ENCODE results near the gene TAGAP.

The TAGAP gene

GRCh38 chr6:159062564-159062945 is 17.8 kb upstream of the TAGAP start:
- no peaks in the 10 kb centered on the region for H3K4me1 Mint-ChIP-seq
- H3K9me3 Mint-ChIP-seq: no peaks in the 10 kb centered on the region
- H3K4me3 Mint-ChIP-seq: no peak overlapping the region
- H3K36me3 Mint-ChIP-seq (ENCODE audit: low read depth): no peaks in the 10 kb centered on the region
- H3K27me3 Mint-ChIP-seq (ENCODE audit: low read depth, poor library complexity): peaks cover 32% of the 10 kb centered on the region
- DNase-seq: no peak
- no peak overlapping the region for H3K27ac Mint-ChIP-seq
- no peak for TF ChIP-seq CTCF (IDR thresholded peaks at IDR 0.05)

GRCh38 chr6:159061805-159062563 is 17.2 kb upstream of the TAGAP start:
- Mint-ChIP-seq H3K4me1 (no peaks in the 10 kb centered on the region), H3K36me3 (ENCODE audit: low read depth) (no peaks in the 10 kb centered on the region), H3K9me3 (no peaks in the 10 kb centered on the region), H3K4me3 (no peak overlapping the region), H3K27ac (no peak overlapping the region), H3K27me3 (ENCODE audit: low read depth, poor library complexity) (peaks cover 32% of the 10 kb centered on the region)
- TF ChIP-seq CTCF (IDR thresholded peaks at IDR 0.05): no peak
- no peak for DNase-seq

DNA sequence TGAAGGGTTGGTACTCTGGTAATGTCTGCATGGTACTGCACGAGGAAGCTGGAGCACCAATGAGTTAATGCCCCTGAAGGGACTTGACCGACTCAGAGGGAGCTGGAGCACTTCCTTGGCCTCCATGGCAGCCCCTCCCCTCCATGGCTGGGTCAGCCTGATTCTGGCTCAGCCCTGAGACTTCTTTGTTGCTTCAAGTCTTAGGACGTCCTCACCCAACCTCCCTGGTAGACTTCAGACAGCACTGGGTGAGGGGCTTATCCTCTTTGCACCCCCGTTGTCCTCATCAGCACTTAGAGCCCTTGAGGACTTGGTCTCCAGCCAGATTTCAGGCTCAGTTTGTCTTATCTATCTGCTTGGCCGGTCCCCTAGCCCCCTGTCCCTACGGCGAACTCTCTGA is 16.4 kb upstream of the TAGAP start:
- Mint-ChIP-seq H3K27me3 (ENCODE audit: low read depth, poor library complexity) (peaks cover 30% of the 10 kb centered on the region), H3K4me1 (no peaks in the 10 kb centered on the region), H3K36me3 (ENCODE audit: low read depth) (no peaks in the 10 kb centered on the region), H3K4me3 (no peak overlapping the region), H3K27ac (no peak overlapping the region), H3K9me3 (no peaks in the 10 kb centered on the region)
- DNase-seq: no peak
- TF ChIP-seq CTCF (IDR thresholded peaks at IDR 0.05): no peak

- DNase-seq: no peak
- peaks cover 28% of the 10 kb centered on the region for H3K27me3 Mint-ChIP-seq (ENCODE audit: low read depth, poor library complexity)
- H3K9me3 Mint-ChIP-seq: no peaks in the 10 kb centered on the region
- TF ChIP-seq CTCF (IDR thresholded peaks at IDR 0.05): no peak
- H3K4me3 Mint-ChIP-seq: no peak overlapping the region
- no peaks in the 10 kb centered on the region for H3K4me1 Mint-ChIP-seq
- no peak overlapping the region for H3K27ac Mint-ChIP-seq
- no peaks in the 10 kb centered on the region for H3K36me3 Mint-ChIP-seq (ENCODE audit: low read depth)
Measured at GRCh38 chr6:159059885-159060506, 15.2 kb upstream of the TAGAP start.

GRCh38 chr6:159059141-159059540 is 14.3 kb upstream of the TAGAP start:
- TF ChIP-seq CTCF (IDR thresholded peaks at IDR 0.05): no peak
- no peaks in the 10 kb centered on the region for H3K36me3 Mint-ChIP-seq (ENCODE audit: low read depth)
- DNase-seq: no peak
- peaks cover 24% of the 10 kb centered on the region for H3K27me3 Mint-ChIP-seq (ENCODE audit: low read depth, poor library complexity)
- H3K4me1 Mint-ChIP-seq: no peaks in the 10 kb centered on the region
- H3K4me3 Mint-ChIP-seq: no peak overlapping the region
- no peak overlapping the region for H3K27ac Mint-ChIP-seq
- H3K9me3 Mint-ChIP-seq: no peaks in the 10 kb centered on the region

DNA sequence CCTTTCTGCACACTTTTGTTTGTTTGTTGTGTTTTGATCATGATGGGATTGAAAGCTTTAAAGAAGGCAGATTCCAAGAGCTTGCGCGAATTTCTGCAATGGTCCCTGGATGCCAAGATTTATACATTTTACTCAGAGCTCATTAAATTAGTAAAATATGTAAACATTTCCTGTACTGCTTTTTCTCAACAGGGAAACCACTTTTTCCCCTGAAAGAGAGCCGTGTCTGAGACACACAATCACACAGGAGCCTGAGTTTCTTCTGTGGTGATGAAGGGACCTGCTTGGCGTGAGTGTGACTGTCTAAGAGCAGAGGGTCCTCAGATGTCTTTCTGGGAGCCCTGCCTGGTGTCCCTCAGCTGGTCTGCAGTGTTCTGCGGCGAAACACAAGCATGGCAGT is 12.1 kb upstream of the TAGAP start:
- no peaks in the 10 kb centered on the region for H3K4me1 Mint-ChIP-seq
- no peak overlapping the region for H3K27ac Mint-ChIP-seq
- no peak for TF ChIP-seq CTCF (IDR thresholded peaks at IDR 0.05)
- no peaks in the 10 kb centered on the region for H3K36me3 Mint-ChIP-seq (ENCODE audit: low read depth)
- no peak overlapping the region for H3K4me3 Mint-ChIP-seq
- DNase-seq: no peak
- peaks cover 14% of the 10 kb centered on the region for H3K27me3 Mint-ChIP-seq (ENCODE audit: low read depth, poor library complexity)
- no peaks in the 10 kb centered on the region for H3K9me3 Mint-ChIP-seq
